Ramos (cell line): ENCODE data around the gene TRIM17.

Experiments
- in situ Hi-C: fragments of 300-500 bp; cut with MboI; formaldehyde crosslinking; loops from one replicate; pipeline ENCODE4 v1.14.3; 2022; ENCODE audit warnings: low sequenced_read_pairs; ENCODE audit not compliant: unreplicated experiment

The TRIM17 gene

GRCh38 chr1:228405200-228405978 is 11.3 kb downstream of the TRIM17 start:
- in situ Hi-C loops: no loop called here

- in situ Hi-C loops: no loop called here
Observed at GRCh38 chr1:228404107-228404720, 12.4 kb downstream of the TRIM17 start.

GRCh38 chr1:228403231-228403631 is 13.4 kb downstream of the TRIM17 start:
- in situ Hi-C loops: no loop called here

- in situ Hi-C loops: no loop called here
Observed at GRCh38 chr1:228402641-228403025, 14.0 kb downstream of the TRIM17 start.

GRCh38 chr1:228401782-228402640 is 14.7 kb downstream of the TRIM17 start:
- in situ Hi-C loops: no loop called here

- in situ Hi-C loops: no loop called here
Observed at GRCh38 chr1:228400692-228401454, 15.8 kb downstream of the TRIM17 start.

- in situ Hi-C loops: no loop called here
Observed at GRCh38 chr1:228400237-228400651, 16.4 kb downstream of the TRIM17 start.

GRCh38 chr1:228399531-228400236 is 17.0 kb downstream of the TRIM17 start:
- in situ Hi-C loops: no loop called here

GRCh38 chr1:228398741-228399461 is 17.8 kb downstream of the TRIM17 start:
- in situ Hi-C loops: no loop called here

- in situ Hi-C loops: no loop called here
Observed at GRCh38 chr1:228397966-228398365, 18.7 kb downstream of the TRIM17 start.

- in situ Hi-C loops: no loop called here
Observed at GRCh38 chr1:228396770-228397662, 19.6 kb downstream of the TRIM17 start.

- in situ Hi-C loops: no loop called here
Observed at GRCh38 chr1:228394571-228395394, 21.9 kb downstream of the TRIM17 start.

GRCh38 chr1:228393811-228394570 is 22.7 kb downstream of the TRIM17 start:
- in situ Hi-C loops: no loop called here

- in situ Hi-C loops: no loop called here
Observed at GRCh38 chr1:228393268-228393701, 23.4 kb downstream of the TRIM17 start.

GRCh38 chr1:228392111-228392936 is 24.3 kb downstream of the TRIM17 start:
- in situ Hi-C loops: no loop called here
